Stomach (tissue), 4 donors: ENCODE data around the gene DPP7.

ENCODE experiments used
- EP300 ChIP-seq: sonication (generic); formaldehyde crosslinking; IDR thresholded peaks from one replicate; pipeline ENCODE4 v1.6.1; 2017; ENCODE audit warnings: antibody characterized with exemption
- POLR2A ChIP-seq, 4 donors: fragments of 450-650 bp; IDR thresholded peaks; one replicate each; pipeline ENCODE4 v1.6.1; 2016; ENCODE audit warnings: antibody characterized with exemption in 4 of 4, control low read depth in 2 of 4, mild to moderate bottlenecking in 1 of 4, moderate library complexity in 1 of 4
- POLR2AphosphoS5 ChIP-seq, 3 donors: sonication (generic); formaldehyde crosslinking; IDR thresholded peaks; one replicate each; pipeline ENCODE4 v1.6.1; 2016; ENCODE audit warnings: antibody characterized with exemption in 3 of 3
- TF ChIP-seq, protein P1 (sequence below), 7 experiments: fragments of 450-650 bp in 4 of 7; fragments of 200-600 bp in 3 of 7; sonication (generic) in 3 of 7; IDR thresholded peaks; one replicate each; pipeline ENCODE4 v1.5.1; 2016 to 2019; ENCODE audit warnings: antibody characterized with exemption in 7 of 7, control low read depth in 2 of 7, mild to moderate bottlenecking in 1 of 7

DNA sequence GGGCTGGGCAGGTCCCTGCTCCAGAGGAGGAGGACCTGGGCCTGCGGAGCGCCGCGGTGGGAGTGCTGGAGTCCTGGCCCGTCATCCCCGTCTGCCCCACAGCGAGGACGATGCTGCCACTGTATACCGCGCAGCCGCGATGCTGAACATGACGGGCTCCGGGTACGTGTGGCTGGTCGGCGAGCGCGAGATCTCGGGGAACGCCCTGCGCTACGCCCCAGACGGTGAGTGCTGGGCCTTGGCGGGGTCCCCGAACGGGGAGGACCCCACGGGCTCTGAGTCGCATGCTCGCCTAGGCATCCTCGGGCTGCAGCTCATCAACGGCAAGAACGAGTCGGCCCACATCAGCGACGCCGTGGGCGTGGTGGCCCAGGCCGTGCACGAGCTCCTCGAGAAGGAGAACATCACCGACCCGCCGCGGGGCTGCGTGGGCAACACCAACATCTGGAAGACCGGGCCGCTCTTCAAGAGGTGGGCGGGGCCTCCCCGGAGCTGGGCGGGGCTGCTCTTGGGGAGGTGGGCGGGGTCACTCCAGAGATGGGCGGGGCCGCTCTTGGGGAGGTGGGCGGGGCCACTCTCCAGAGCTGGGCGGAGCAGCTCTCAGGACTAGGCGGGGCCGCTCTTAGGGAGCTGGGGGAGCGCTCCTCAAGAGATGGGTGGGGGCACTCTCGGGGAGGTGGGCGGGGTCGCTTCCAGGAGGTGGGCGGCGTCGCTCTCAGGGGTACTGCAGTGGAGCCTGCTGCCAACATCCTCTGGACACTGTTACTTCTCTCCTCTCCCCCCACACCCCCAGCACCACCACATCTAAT lies 42.2 kb upstream of the DPP7 start:
- TF ChIP-seq POLR2AphosphoS5 (IDR thresholded peaks at IDR 0.05) (no peak), POLR2A (IDR thresholded peaks at IDR 0.05) (no peak), EP300 (no peak)
- TF ChIP-seq, protein P1, sequence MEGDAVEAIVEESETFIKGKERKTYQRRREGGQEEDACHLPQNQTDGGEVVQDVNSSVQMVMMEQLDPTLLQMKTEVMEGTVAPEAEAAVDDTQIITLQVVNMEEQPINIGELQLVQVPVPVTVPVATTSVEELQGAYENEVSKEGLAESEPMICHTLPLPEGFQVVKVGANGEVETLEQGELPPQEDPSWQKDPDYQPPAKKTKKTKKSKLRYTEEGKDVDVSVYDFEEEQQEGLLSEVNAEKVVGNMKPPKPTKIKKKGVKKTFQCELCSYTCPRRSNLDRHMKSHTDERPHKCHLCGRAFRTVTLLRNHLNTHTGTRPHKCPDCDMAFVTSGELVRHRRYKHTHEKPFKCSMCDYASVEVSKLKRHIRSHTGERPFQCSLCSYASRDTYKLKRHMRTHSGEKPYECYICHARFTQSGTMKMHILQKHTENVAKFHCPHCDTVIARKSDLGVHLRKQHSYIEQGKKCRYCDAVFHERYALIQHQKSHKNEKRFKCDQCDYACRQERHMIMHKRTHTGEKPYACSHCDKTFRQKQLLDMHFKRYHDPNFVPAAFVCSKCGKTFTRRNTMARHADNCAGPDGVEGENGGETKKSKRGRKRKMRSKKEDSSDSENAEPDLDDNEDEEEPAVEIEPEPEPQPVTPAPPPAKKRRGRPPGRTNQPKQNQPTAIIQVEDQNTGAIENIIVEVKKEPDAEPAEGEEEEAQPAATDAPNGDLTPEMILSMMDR (IDR thresholded peaks at IDR 0.05) = no peak
